ENCODE measurements around the gene MAGEB3.

Gene MAGEB3

GRCh38 chrX:30283456-30284200, 53.2 kb downstream of the MAGEB3 start:
- TF ChIP-seq CTCF (IDR thresholded peaks at IDR 0.05; ENCODE audit: low read depth, low read length), result no peak
- peak; percentile 88 for DNase-seq (ENCODE audit: low read depth, low spot score)
- in situ Hi-C loops (cut with HindIII; ENCODE audit: low sequenced_read_pairs), result no loop called here
- H3K4me3 ChIP-seq (ENCODE audit: low read depth, low read length), result no peak overlapping the region

Data from astrocyte of the spinal cord (primary cell).